Peyer's patch (tissue), 4 donors: ENCODE results near the gene PPP1CC. TPM values are rescaled to one million over a fixed set of nuclear protein-coding genes. Genes with fewer than 3 reads are reported as not detected.

Source experiments
- DNase-seq, 3 donors: peaks; one replicate each; pipeline ENCODE4 v3.0.0-alpha.2; 2017 to 2019
- H3K27ac ChIP-seq, 4 donors: fragments of 200-600 bp; sonication (generic); one replicate each; pipeline ENCODE4 v1.5.1; 2016 to 2019
- H3K27me3 ChIP-seq, 2 donors: fragments of 200-600 bp; sonication (generic); one replicate each; pipeline ENCODE4 v1.5.1; 2019
- H3K36me3 ChIP-seq, 3 donors: fragments of 200-600 bp; sonication (generic); one replicate each; pipeline ENCODE4 v1.5.1; 2016 to 2019
- H3K4me1 ChIP-seq, 4 donors: fragments of 200-600 bp; sonication (generic); one replicate each; pipeline ENCODE4 v1.5.1; 2016 to 2019
- H3K4me3 ChIP-seq, 4 donors: fragments of 200-600 bp; sonication (generic); 1 replicate in 3 of 4; 2 replicates in 1 of 4; pipeline ENCODE4 v1.5.1; 2016 to 2019; ENCODE audit warnings: mild to moderate bottlenecking in 1 of 4
- H3K9me3 ChIP-seq, 4 donors: fragments of 200-600 bp; sonication (generic); one replicate each; pipeline ENCODE4 v1.5.1; 2016 to 2019; ENCODE audit warnings: mild to moderate bottlenecking in 1 of 4
- POLR2A ChIP-seq, 2 donors: fragments of 450-650 bp; IDR thresholded peaks; one replicate each; pipeline ENCODE4 v1.5.1; 2017; ENCODE audit warnings: antibody characterized with exemption in 2 of 2, mild to moderate bottlenecking in 2 of 2, moderate library complexity in 2 of 2
- total RNA-seq, 4 donors: library from RNA; depleted of rRNA; stranded (reverse); fragments of >200 nt; gene quantifications; one replicate each; pipeline ENCODE4 v1.1.0, GENCODE V29; 2016
- TF ChIP-seq, protein P1 (sequence below), 6 experiments: fragments of 450-650 bp in 4 of 6; fragments of 200-600 bp in 2 of 6; sonication (generic) in 1 of 6; IDR thresholded peaks; one replicate each; pipeline ENCODE4 v1.5.1; 2017 to 2019; ENCODE audit warnings: antibody characterized with exemption in 6 of 6, mild to moderate bottlenecking in 3 of 6, moderate library complexity in 1 of 6

The PPP1CC gene
- total RNA-seq, 4 donors from 2014 or later, result 174 to 361 (median 217) TPM

DNA sequence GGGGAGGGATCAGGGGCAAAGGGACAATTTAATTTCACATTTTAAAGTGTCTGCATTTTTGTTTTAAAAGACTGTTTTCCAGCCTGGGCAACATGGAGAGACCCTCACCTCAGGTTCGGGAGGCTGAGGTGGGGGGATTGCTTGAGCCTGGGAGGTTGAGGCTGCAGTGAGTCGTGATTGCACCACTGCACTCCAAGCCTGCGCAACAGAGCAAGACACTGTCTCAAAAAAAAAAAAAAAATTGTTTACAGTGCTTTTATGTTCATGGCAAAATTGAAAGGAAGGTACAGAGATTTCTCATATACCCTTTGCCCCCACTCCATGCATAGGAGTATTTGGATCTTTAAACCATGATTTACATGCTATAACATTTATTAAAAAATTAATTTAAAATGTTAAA lies 37.4 kb downstream of the PPP1CC start:
- no peak for TF ChIP-seq POLR2A (IDR thresholded peaks at IDR 0.05)
- TF ChIP-seq, protein P1, sequence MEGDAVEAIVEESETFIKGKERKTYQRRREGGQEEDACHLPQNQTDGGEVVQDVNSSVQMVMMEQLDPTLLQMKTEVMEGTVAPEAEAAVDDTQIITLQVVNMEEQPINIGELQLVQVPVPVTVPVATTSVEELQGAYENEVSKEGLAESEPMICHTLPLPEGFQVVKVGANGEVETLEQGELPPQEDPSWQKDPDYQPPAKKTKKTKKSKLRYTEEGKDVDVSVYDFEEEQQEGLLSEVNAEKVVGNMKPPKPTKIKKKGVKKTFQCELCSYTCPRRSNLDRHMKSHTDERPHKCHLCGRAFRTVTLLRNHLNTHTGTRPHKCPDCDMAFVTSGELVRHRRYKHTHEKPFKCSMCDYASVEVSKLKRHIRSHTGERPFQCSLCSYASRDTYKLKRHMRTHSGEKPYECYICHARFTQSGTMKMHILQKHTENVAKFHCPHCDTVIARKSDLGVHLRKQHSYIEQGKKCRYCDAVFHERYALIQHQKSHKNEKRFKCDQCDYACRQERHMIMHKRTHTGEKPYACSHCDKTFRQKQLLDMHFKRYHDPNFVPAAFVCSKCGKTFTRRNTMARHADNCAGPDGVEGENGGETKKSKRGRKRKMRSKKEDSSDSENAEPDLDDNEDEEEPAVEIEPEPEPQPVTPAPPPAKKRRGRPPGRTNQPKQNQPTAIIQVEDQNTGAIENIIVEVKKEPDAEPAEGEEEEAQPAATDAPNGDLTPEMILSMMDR (IDR thresholded peaks at IDR 0.05), result no peak
- Histone ChIP-seq H3K4me3 (no peak overlapping the region), H3K27me3 (no peaks in the 10 kb centered on the region), H3K36me3 (no peaks in the 10 kb centered on the region), H3K9me3 (no peaks in the 10 kb centered on the region), H3K4me1 (no peaks in the 10 kb centered on the region), H3K27ac (no peak overlapping the region)
- peak in 1 of 3 donors; percentile 31 for DNase-seq

DNA sequence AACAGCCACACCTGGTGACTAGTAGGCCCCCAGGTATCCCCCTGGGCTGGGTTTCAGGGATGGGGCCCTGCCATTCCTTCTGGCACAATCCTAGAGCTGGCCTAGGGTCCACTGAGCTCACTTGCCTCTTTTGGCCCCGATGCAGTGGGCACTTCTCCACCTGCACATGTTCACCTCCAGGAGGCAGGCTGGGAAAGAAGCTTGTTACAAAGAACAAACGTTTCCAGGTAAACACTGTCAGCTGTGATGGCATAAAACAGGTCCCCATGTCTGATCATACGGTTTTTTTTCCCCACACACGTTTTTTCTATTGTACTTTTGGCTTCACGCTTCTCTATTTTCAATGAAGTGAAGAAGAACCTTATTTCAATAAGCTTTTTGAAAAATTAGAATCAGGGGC lies 37.9 kb downstream of the PPP1CC start:
- TF ChIP-seq POLR2A (IDR thresholded peaks at IDR 0.05), result no peak
- TF ChIP-seq, protein P1 (IDR thresholded peaks at IDR 0.05), result peak in 4 of 6 experiments; percentile 21 to 56 (median 54)
- Histone ChIP-seq H3K27me3 (no peaks in the 10 kb centered on the region), H3K9me3 (no peaks in the 10 kb centered on the region), H3K4me3 (no peak overlapping the region), H3K36me3 (no peaks in the 10 kb centered on the region), H3K4me1 (no peaks in the 10 kb centered on the region), H3K27ac (no peak overlapping the region)
- DNase-seq, result peak in 1 of 3 donors; percentile 50

DNA sequence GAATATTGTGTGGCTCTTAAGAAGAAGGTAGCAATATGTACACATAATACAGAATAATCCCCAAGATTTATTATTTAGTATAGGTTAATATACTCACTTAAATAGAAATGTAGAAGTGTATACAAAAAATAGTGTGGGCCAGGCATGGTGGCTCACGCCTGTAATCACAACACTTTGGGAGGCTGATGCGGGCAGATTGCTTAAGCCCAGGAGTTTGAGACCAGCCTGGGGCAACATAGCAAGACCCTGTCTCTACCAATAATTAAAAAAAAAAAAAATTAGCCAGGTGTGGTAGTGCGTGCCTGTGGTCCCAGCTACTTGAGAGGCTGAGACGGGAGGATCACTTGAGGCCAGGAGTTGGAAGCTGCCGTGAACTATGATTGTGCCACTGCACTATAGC lies 38.5 kb downstream of the PPP1CC start:
- Histone ChIP-seq H3K27me3 (no peaks in the 10 kb centered on the region), H3K9me3 (no peaks in the 10 kb centered on the region), H3K36me3 (no peaks in the 10 kb centered on the region), H3K27ac (no peak overlapping the region), H3K4me1 (no peaks in the 10 kb centered on the region), H3K4me3 (no peak overlapping the region)
- DNase-seq, result peak in 1 of 3 donors; percentile 19
- TF ChIP-seq, protein P1 (IDR thresholded peaks at IDR 0.05), result no peak
- no peak for TF ChIP-seq POLR2A (IDR thresholded peaks at IDR 0.05)

DNA sequence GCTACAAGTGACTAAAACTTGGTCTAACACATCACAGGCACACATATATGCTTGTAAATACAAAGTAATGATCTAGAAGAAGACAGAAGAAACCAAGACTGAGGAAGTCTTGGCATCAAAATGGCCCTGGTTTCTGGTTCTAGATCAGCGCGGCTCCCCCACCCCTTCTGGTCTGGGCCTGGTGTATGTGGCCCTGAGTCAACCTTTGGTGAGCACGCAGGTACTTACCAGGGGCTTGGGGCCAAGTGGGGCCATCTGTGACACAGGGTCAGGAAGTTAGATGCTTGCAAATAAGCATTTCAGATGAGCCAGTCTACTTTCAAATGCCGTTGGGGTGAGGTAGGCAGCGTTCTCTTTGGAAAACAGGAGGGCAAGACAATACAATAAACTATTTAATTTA lies 40.6 kb downstream of the PPP1CC start:
- H3K9me3 ChIP-seq, result no peaks in the 10 kb centered on the region
- DNase-seq, result peak in 1 of 3 donors; percentile 37

DNA sequence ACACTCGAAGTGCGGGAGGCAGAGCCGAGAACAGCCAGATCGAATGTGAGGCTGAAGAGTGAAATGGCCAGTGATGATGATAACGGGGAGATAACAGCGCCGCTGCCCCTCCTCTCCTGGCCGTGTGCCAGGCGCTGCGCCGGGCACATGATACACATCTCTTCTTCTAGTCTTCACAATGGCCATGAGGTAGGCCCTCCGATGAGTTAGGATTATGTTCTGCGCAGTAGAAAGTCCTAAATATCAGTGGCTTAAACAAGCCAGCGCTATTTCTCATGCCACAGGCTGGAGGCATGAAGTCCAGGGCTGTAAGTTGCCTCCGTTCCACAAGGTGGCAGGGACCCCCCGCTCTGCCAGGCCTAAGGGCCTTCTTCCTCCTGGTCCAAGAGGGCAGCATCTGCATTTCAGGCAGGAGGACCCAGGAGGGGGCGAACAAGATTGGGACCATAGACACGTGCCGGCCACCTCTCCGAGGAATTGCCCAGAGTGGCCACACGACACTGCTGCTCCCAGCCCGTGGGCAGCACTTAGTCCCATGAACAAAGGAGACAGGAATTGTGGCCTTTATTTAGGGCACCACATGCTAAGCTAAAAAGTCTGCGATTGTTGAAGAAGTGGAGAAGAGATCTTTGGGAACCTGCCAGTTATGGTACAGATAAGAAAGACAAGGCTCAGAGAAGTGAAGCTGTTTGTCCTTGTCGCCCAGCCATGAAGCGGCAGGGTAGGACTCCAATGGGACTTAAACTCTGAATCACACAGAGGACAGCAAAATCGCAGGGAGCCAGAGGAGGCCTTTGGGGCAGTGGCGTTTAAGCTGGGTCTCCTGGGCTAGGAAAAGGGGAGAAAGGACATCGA lies 42.9 kb downstream of the PPP1CC start:
- peak in 1 of 3 donors; percentile 48 for DNase-seq
- Histone ChIP-seq H3K36me3 (no peaks in the 10 kb centered on the region), H3K4me1 (peaks cover 0 to 11% (median 1%) of the 10 kb centered on the region in 4 donors), H3K27me3 (no peaks in the 10 kb centered on the region), H3K27ac (peak overlapping the region in 3 of 4 donors; percentile 35 to 64 (median 44)), H3K4me3 (no peak overlapping the region), H3K9me3 (no peaks in the 10 kb centered on the region)
- TF ChIP-seq, protein P1 (IDR thresholded peaks at IDR 0.05), result no peak

More for the DNA sequence above, 40.6 kb downstream of the PPP1CC start:
- no peak overlapping the region for H3K27ac ChIP-seq
- H3K4me1 ChIP-seq, result peaks cover 0 to 11% (median 1%) of the 10 kb centered on the region in 4 donors
- no peak overlapping the region for H3K4me3 ChIP-seq
- H3K36me3 ChIP-seq, result no peaks in the 10 kb centered on the region
- TF ChIP-seq, protein P1 (IDR thresholded peaks at IDR 0.05), result no peak
- TF ChIP-seq POLR2A (IDR thresholded peaks at IDR 0.05), result no peak
- no peaks in the 10 kb centered on the region for H3K27me3 ChIP-seq
